ENCODE data around the gene YIPF3. TPM values are rescaled to one million over a fixed set of nuclear protein-coding genes. Genes with fewer than 3 reads are reported as not detected.

Gene YIPF3
- total and polyA plus RNA-seq, 10 of the 15 experiments (the other 5 are each of a cell fraction or from before 2014, with no cell fraction given), result 20.5 to 88.8 (median 44.7) TPM

- RAD21 ChIA-PET (ENCODE audit: unreplicated experiment), result interaction anchor here (1.2 kb wide), 1 partner anchor 21 kb away, joined by 3 read pairs; no protein-coding TSS in a partner anchor
Observed at GRCh38 chr6:43481075-43481474, 35.7 kb downstream of the YIPF3 start.

GRCh38 chr6:43478008-43478372, 38.7 kb downstream of the YIPF3 start:
- Histone ChIP-seq H3K79me2 (ENCODE audit: control insufficient read depth, insufficient read depth, low read length) (peaks cover 10% of the 10 kb centered on the region), H3K9ac (ENCODE audit: control insufficient read depth, insufficient read depth, low read length) (peak overlapping the region; percentile 82), H3K4me2 (ENCODE audit: control insufficient read depth, insufficient read depth) (peak overlapping the region; percentile 95), H3K9me3 (replicated peaks; ENCODE audit: control insufficient read depth, insufficient read depth, low read length) (no peaks in the 10 kb centered on the region), H3K27ac (ENCODE audit: control insufficient read depth, insufficient read depth) (peak overlapping the region; percentile 41), H2AFZ (ENCODE audit: control insufficient read depth, low read depth, low read length) (peak overlapping the region; percentile 57), H4K20me1 (ENCODE audit: control insufficient read depth, insufficient read depth) (no peaks in the 10 kb centered on the region), H3K4me1 (ENCODE audit: control insufficient read depth, insufficient read depth, low read length) (peaks cover 4% of the 10 kb centered on the region), H3K27me3 (replicated peaks in 1 of 2; ENCODE audit: control insufficient read depth in 2 of 2, insufficient read depth in 2 of 2, low read length in 1 of 2) (no peaks in the 10 kb centered on the region), H3K4me3 (peak overlapping the region; percentile 91), H3K36me3 (ENCODE audit: control insufficient read depth in 2 of 2, insufficient read depth in 2 of 2, low read length in 1 of 2) (no peaks in the 10 kb centered on the region)
- intact Hi-C loops (cut with micrococcal nuclease; ENCODE audit: unreplicated experiment), result no loop called here
- CTCF ChIA-PET, result interaction anchor here (1.2 to 1.4 kb wide), 2 partner anchors 91 to 156 kb away, joined by 3 to 5 read pairs; no protein-coding TSS in a partner anchor
- BruUV-seq (replicated peaks), result TSS peak; percentile 72
- DNase-seq (ENCODE audit: low read depth, low spot score), result no peak
- RAD21 ChIA-PET (ENCODE audit: unreplicated experiment), result interaction anchor here (1.1 to 1.2 kb wide), 3 partner anchors 23 to 140 kb away, joined by 3 read pairs; partner anchors contain the start of genes POLR1C and YIPF3
- POLR2A ChIA-PET, result interaction anchor here (0.6 to 1.7 kb wide), 12 partner anchors 11 to 494 kb away, joined by 3 to 5 read pairs (median 3); partner anchors contain the start of genes DLK2, POLR1C and PPP2R5D
- SMC1A ChIA-PET (ENCODE audit: uncharacterized antibody, unreplicated experiment), result interaction anchor here (0.5 to 1.5 kb wide), 4 partner anchors 18 to 730 kb away, joined by 3 to 4 read pairs (median 3); no protein-coding TSS in a partner anchor
- FAIRE-seq, result no peak
- WGBS (ENCODE audit: insufficient coverage, insufficient replicate concordance, low lambda C conversion rate, missing lambda C conversion rate), result 0% methylated on average over 3 of the region's 3 CpGs
- ATAC-seq, result peak; percentile 15
- in situ Hi-C loops (cut with MboI), result no loop called here
- TF ChIP-seq YY1 (IDR thresholded peaks at IDR 0.05; ENCODE audit: low read depth, low read length) (no peak), RAD51 (IDR thresholded peaks at IDR 0.05) (no peak), IRF4 (IDR thresholded peaks at IDR 0.05; ENCODE audit: low read depth, low read length) (no peak), SIN3A (IDR thresholded peaks at IDR 0.05; ENCODE audit: low read depth, low read length) (no peak), BACH1 (IDR thresholded peaks at IDR 0.05; ENCODE audit: borderline replicate concordance) (no peak), MYB (IDR thresholded peaks at IDR 0.05; ENCODE audit: borderline replicate concordance, low read depth, low read length) (no peak), ZNF24 (IDR thresholded peaks at IDR 0.05) (no peak), ASH2L (IDR thresholded peaks at IDR 0.05; ENCODE audit: borderline replicate concordance, low read depth) (no peak), CREM (IDR thresholded peaks at IDR 0.05; ENCODE audit: low read depth) (no peak), USF2 (IDR thresholded peaks at IDR 0.05; ENCODE audit: borderline replicate concordance, low read depth, low read length) (no peak), FOS (IDR thresholded peaks at IDR 0.05; ENCODE audit: borderline replicate concordance, extremely low read depth, insufficient read length) (no peak), RB1 (IDR thresholded peaks at IDR 0.05; ENCODE audit: borderline replicate concordance) (no peak)

More at GRCh38 chr6:43481075-43481474, 35.7 kb downstream of the YIPF3 start:
- no peaks in the 10 kb centered on the region for H3K27me3 ChIP-seq (replicated peaks in 1 of 2; ENCODE audit: control insufficient read depth in 2 of 2, insufficient read depth in 2 of 2, low read length in 1 of 2)
- TF ChIP-seq SMAD5 (IDR thresholded peaks at IDR 0.05; ENCODE audit: low read depth) (no peak), PKNOX1 (IDR thresholded peaks at IDR 0.05) (peak; percentile 47)
- no peak overlapping the region for H3K4me2 ChIP-seq (ENCODE audit: control insufficient read depth, insufficient read depth)
- FAIRE-seq (no peak), DNase-seq (ENCODE audit: low read depth, low spot score) (no peak), ATAC-seq (no peak)
- in situ Hi-C loops (cut with MboI), result no loop called here
- ChIA-PET SMC1A (ENCODE audit: uncharacterized antibody, unreplicated experiment) (interaction anchor here (1.3 to 2.0 kb wide), 3 partner anchors 8 to 97 kb away, joined by 3 to 4 read pairs (median 4); no protein-coding TSS in a partner anchor), POLR2A (interaction anchor here (0.6 to 1.9 kb wide), 2 partner anchors 12 to 252 kb away, joined by 4 to 7 read pairs; no protein-coding TSS in a partner anchor), CTCF (interaction anchor here (2.2 kb wide), 1 partner anchor 25 kb away, joined by 10 read pairs; no protein-coding TSS in a partner anchor)
- H3K9ac ChIP-seq (ENCODE audit: control insufficient read depth, insufficient read depth, low read length), result no peak overlapping the region
- no peaks in the 10 kb centered on the region for H3K36me3 ChIP-seq (ENCODE audit: control insufficient read depth in 2 of 2, insufficient read depth in 2 of 2, low read length in 1 of 2)
- 96% methylated on average over 2 of the region's 2 CpGs for WGBS (ENCODE audit: insufficient coverage, insufficient replicate concordance, low lambda C conversion rate, missing lambda C conversion rate)
- intact Hi-C loops (cut with micrococcal nuclease; ENCODE audit: unreplicated experiment), result no loop called here
- H3K27ac ChIP-seq (ENCODE audit: control insufficient read depth, insufficient read depth), result no peak overlapping the region
- H4K20me1 ChIP-seq (ENCODE audit: control insufficient read depth, insufficient read depth), result no peaks in the 10 kb centered on the region
- no peaks in the 10 kb centered on the region for H3K9me3 ChIP-seq (replicated peaks; ENCODE audit: control insufficient read depth, insufficient read depth, low read length)
- H2AFZ ChIP-seq (ENCODE audit: control insufficient read depth, low read depth, low read length), result no peak overlapping the region
- H3K79me2 ChIP-seq (ENCODE audit: control insufficient read depth, insufficient read depth, low read length), result peaks cover 10% of the 10 kb centered on the region
- no peak overlapping the region for H3K4me3 ChIP-seq
- no TSS peak for BruUV-seq (replicated peaks)
- H3K4me1 ChIP-seq (ENCODE audit: control insufficient read depth, insufficient read depth, low read length), result peaks cover 4% of the 10 kb centered on the region

All from GM12878 (cell line).